Neural cell (in vitro differentiated cells): ENCODE results near the gene SPARC. TPM values are rescaled to one million over a fixed set of nuclear protein-coding genes. Genes with fewer than 3 reads are reported as not detected.
"Not testable (repeated sequence)": the region's sequence is repeated elsewhere in the genome, so short reads cannot be mapped to it uniquely, and the experiment has no call there.

Experiments
- H2AFZ ChIP-seq: fragments of 200-600, 300-800 bp; sonication (generic), shearing (Covaris generic); 2 replicates; pipeline ENCODE4 v1.6.0; 2014; ENCODE audit warnings: low read depth, mild to moderate bottlenecking, antibody characterized with exemption, low read length, moderate library complexity
- H3F3A ChIP-seq: fragments of 200-600 bp; shearing (Covaris generic); 2 replicates; pipeline ENCODE4 v1.6.1; 2016; ENCODE audit warnings: mild to moderate bottlenecking, moderate library complexity, mixed read lengths, antibody characterized with exemption, low read length; ENCODE audit not compliant: insufficient read depth, poor library complexity, severe bottlenecking
- H3K27ac ChIP-seq: fragments of 200-600, 300-800 bp; sonication (generic), shearing (Covaris generic); 2 replicates; pipeline ENCODE4 v1.5.1; 2014; ENCODE audit warnings: mild to moderate bottlenecking, low read length, moderate library complexity
- H3K27me3 ChIP-seq: fragments of 300-800, 200-600 bp; sonication (generic), shearing (Covaris generic); 2 replicates; pipeline ENCODE4 v1.6.0; 2014; ENCODE audit warnings: mild to moderate bottlenecking, low read depth, low read length, moderate library complexity; ENCODE audit not compliant: insufficient read depth
- H3K36me3 ChIP-seq: fragments of 300-800, 200-600 bp; sonication (generic), shearing (Covaris generic); 2 replicates; pipeline ENCODE4 v1.5.1; 2014; ENCODE audit warnings: mild to moderate bottlenecking, antibody characterized with exemption, low read length, moderate library complexity; ENCODE audit not compliant: insufficient read depth
- H3K4me2 ChIP-seq: fragments of 300-800, 200-600 bp; sonication (generic), shearing (Covaris generic); 2 replicates; pipeline ENCODE4 v1.6.0; 2014; ENCODE audit warnings: mild to moderate bottlenecking, low read length
- H3K4me3 ChIP-seq: fragments of 300-800, 200-600 bp; sonication (generic), shearing (Covaris generic); 2 replicates; pipeline ENCODE4 v1.5.1; 2014; ENCODE audit warnings: mild to moderate bottlenecking, low read length, moderate library complexity
- H3K79me2 ChIP-seq: fragments of 200-600 bp; shearing (Covaris generic); replicated peaks from 2 replicates; pipeline ENCODE4 v1.6.0; 2014; ENCODE audit warnings: mild to moderate bottlenecking, low read length, moderate library complexity; ENCODE audit not compliant: insufficient read depth
- H3K9ac ChIP-seq: fragments of 300-800, 200-600 bp; sonication (generic), shearing (Covaris generic); 2 replicates; pipeline ENCODE4 v1.6.1; 2016; ENCODE audit warnings: mild to moderate bottlenecking, low read length, mixed read lengths
- H3K9me2 ChIP-seq: fragments of 200-600 bp; shearing (Covaris generic); 2 replicates; pipeline ENCODE4 v1.6.1; 2016; ENCODE audit warnings: mild to moderate bottlenecking, low read length, mixed read lengths; ENCODE audit not compliant: insufficient read depth
- H3K9me3 ChIP-seq: fragments of 200-600, 300-800 bp; sonication (generic), shearing (Covaris generic); 2 replicates; pipeline ENCODE4 v1.6.1; 2016; ENCODE audit warnings: mild to moderate bottlenecking, mixed run types, low read length, moderate library complexity, mixed read lengths
- H4K20me1 ChIP-seq: fragments of 200-600 bp; shearing (Covaris generic); 2 replicates; pipeline ENCODE4 v1.6.1; 2016; ENCODE audit warnings: mild to moderate bottlenecking, mixed run types; ENCODE audit not compliant: insufficient read depth
- MXI1 ChIP-seq: fragments of 450-650 bp; conservative IDR thresholded peaks from 2 replicates; pipeline ENCODE4 v1.6.1; 2014; ENCODE audit warnings: antibody characterized with exemption, mild to moderate bottlenecking; ENCODE audit not compliant: poor library complexity, severe bottlenecking
- POLR2AphosphoS5 ChIP-seq: IDR thresholded peaks from 2 replicates; pipeline ENCODE4 v1.6.1; 2012
- TAF1 ChIP-seq: IDR thresholded peaks from 2 replicates; pipeline ENCODE4 v1.6.1; 2012; ENCODE audit warnings: low read depth
- polyA plus RNA-seq: library from polyadenylated mRNA; depleted of rRNA; stranded (reverse); fragments of >200 nt; gene quantifications from 2 replicates; pipeline ENCODE4 v1.2.3, GENCODE V29; 2014
- TF ChIP-seq, protein P1 (sequence below): fragments of 450-650 bp; IDR thresholded peaks from 2 replicates; pipeline ENCODE4 v1.5.1; 2014; ENCODE audit warnings: antibody characterized with exemption, mild to moderate bottlenecking, moderate library complexity; ENCODE audit not compliant: poor library complexity, severe bottlenecking
- TF ChIP-seq, protein P2 (sequence below): IDR thresholded peaks from 2 replicates; pipeline ENCODE4 v1.6.1; 2012; ENCODE audit warnings: borderline replicate concordance

Gene SPARC
- polyA plus RNA-seq, 1 donor from 2014 or later, result 15.3 TPM

DNA sequence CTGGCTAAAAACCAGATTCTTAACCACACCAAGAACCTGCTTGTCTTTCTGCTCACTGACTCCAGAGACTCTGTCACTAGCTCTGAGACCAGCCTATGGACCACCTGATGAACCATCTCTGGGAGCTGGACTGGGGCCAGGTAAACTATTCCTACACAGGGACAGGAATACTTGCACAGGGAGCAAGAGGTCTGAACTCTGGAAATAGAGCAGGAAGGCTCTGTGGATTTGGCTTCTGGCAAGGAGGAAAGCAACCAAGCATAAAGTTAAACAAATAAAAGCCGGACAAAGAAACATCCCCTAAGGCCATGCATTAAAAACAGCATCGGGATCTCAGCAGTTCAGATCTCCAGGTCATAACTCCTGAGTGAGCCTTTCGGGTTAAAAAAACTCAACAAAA lies 5.6 kb upstream of the SPARC start:
- Histone ChIP-seq H3K9ac (no peak overlapping the region), H3K79me2 (no peaks in the 10 kb centered on the region), H3K9me2 (no peaks in the 10 kb centered on the region), H3K36me3 (no peaks in the 10 kb centered on the region), H3K4me3 (no peak overlapping the region), H3K27me3 (no peaks in the 10 kb centered on the region), H3F3A (no peaks in the 10 kb centered on the region), H3K4me2 (no peak overlapping the region), H2AFZ (no peak overlapping the region), H3K9me3 (no peaks in the 10 kb centered on the region), H3K27ac (no peak overlapping the region), H4K20me1 (no peaks in the 10 kb centered on the region)
- TF ChIP-seq, protein P1, sequence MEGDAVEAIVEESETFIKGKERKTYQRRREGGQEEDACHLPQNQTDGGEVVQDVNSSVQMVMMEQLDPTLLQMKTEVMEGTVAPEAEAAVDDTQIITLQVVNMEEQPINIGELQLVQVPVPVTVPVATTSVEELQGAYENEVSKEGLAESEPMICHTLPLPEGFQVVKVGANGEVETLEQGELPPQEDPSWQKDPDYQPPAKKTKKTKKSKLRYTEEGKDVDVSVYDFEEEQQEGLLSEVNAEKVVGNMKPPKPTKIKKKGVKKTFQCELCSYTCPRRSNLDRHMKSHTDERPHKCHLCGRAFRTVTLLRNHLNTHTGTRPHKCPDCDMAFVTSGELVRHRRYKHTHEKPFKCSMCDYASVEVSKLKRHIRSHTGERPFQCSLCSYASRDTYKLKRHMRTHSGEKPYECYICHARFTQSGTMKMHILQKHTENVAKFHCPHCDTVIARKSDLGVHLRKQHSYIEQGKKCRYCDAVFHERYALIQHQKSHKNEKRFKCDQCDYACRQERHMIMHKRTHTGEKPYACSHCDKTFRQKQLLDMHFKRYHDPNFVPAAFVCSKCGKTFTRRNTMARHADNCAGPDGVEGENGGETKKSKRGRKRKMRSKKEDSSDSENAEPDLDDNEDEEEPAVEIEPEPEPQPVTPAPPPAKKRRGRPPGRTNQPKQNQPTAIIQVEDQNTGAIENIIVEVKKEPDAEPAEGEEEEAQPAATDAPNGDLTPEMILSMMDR, result no peak

DNA sequence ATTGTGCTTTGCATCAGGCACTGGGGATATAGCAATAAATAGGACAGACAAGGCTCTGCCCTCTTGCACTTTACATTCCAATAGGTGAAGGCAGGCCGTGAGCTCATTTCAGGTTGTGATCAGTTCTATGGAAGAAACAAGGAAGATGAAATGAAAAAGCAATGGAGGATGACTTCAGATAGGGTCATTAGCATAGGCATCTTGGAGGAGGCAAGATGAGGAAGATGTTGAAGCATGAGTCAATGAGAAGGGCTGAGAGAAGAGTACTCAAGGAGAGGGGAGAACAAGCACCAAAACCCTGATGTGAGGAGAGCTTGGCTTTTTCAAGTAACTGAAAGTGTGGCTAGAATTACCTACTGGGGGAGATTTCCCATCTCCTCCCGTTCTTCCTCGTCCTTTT lies 5.0 kb upstream of the SPARC start:
- Histone ChIP-seq H3K27ac (no peak overlapping the region), H3F3A (no peaks in the 10 kb centered on the region), H3K9me3 (no peaks in the 10 kb centered on the region), H3K4me2 (no peak overlapping the region), H3K4me3 (no peak overlapping the region), H3K9ac (no peak overlapping the region), H3K36me3 (no peaks in the 10 kb centered on the region), H2AFZ (no peak overlapping the region), H3K79me2 (no peaks in the 10 kb centered on the region), H3K9me2 (no peaks in the 10 kb centered on the region), H4K20me1 (no peaks in the 10 kb centered on the region), H3K27me3 (no peaks in the 10 kb centered on the region)
- TF ChIP-seq, protein P2, sequence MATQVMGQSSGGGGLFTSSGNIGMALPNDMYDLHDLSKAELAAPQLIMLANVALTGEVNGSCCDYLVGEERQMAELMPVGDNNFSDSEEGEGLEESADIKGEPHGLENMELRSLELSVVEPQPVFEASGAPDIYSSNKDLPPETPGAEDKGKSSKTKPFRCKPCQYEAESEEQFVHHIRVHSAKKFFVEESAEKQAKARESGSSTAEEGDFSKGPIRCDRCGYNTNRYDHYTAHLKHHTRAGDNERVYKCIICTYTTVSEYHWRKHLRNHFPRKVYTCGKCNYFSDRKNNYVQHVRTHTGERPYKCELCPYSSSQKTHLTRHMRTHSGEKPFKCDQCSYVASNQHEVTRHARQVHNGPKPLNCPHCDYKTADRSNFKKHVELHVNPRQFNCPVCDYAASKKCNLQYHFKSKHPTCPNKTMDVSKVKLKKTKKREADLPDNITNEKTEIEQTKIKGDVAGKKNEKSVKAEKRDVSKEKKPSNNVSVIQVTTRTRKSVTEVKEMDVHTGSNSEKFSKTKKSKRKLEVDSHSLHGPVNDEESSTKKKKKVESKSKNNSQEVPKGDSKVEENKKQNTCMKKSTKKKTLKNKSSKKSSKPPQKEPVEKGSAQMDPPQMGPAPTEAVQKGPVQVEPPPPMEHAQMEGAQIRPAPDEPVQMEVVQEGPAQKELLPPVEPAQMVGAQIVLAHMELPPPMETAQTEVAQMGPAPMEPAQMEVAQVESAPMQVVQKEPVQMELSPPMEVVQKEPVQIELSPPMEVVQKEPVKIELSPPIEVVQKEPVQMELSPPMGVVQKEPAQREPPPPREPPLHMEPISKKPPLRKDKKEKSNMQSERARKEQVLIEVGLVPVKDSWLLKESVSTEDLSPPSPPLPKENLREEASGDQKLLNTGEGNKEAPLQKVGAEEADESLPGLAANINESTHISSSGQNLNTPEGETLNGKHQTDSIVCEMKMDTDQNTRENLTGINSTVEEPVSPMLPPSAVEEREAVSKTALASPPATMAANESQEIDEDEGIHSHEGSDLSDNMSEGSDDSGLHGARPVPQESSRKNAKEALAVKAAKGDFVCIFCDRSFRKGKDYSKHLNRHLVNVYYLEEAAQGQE, result no peak
- no peak for TF ChIP-seq MXI1
- TF ChIP-seq POLR2AphosphoS5, result no peak
- TF ChIP-seq TAF1, result no peak
- TF ChIP-seq, protein P1, result no peak

DNA sequence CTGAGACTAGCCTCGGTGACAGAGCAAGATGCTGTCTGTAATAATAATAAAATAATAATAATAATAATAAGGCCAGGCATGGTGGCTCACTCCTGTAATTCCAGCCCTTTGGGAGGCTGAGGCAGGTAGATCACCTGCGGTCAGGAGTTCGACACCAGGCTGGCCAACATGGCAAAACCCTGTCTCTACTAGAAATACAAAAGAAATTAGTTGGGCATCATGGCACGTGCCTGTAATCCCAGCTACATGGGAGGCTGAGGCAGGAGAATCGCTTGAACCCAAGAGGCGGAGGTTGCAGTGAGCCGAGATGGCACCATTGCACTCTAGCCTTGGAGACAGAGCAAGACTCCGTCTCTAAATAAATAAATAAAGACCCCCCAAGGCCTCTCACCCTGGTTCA lies 2.9 kb upstream of the SPARC start:
- H3K27me3 ChIP-seq, H3K9me3 ChIP-seq, H3K9me2 ChIP-seq, H3K9ac ChIP-seq, H3K4me2 ChIP-seq, H3K4me3 ChIP-seq, H3F3A ChIP-seq, H3K36me3 ChIP-seq, H3K27ac ChIP-seq, H4K20me1 ChIP-seq, H2AFZ ChIP-seq: not testable (repeated sequence)
- peaks cover 14% of the 10 kb centered on the region for H3K79me2 ChIP-seq
